Heart right ventricle (tissue), 16 donors: ENCODE data around the gene THAP7. TPM values are rescaled to one million over a fixed set of nuclear protein-coding genes. Genes with fewer than 3 reads are reported as not detected.

ENCODE experiments used
- ATAC-seq, 8 donors: fragments of 200-7000 bp; cut with Tn5 transposase; one replicate each; pipeline ENCODE4 v1.9.1; 2020; ENCODE audit warnings: mild to moderate bottlenecking in 8 of 8, moderate library complexity in 8 of 8, moderate number of reproducible peaks in 1 of 8
- DNase-seq, 2 donors: peaks; one replicate each; pipeline ENCODE4 v3.0.0-alpha.2; 2020
- H3K27ac ChIP-seq, 10 donors: fragments of 200-600 bp; sonication (generic) in 2 of 10; one replicate each; pipeline versions ENCODE4 v1.5.0 to v1.8.0; 2020 to 2022; ENCODE audit warnings: mild to moderate bottlenecking in 3 of 10
- H3K27me3 ChIP-seq, 7 donors: fragments of 200-600 bp; one replicate each; pipeline ENCODE4 v1.8.0; 2021 to 2022; ENCODE audit warnings: mild to moderate bottlenecking in 2 of 7
- H3K36me3 ChIP-seq, 9 donors: fragments of 200-600 bp; sonication (generic) in 1 of 9; one replicate each; pipeline versions ENCODE4 v1.5.0 to v1.8.0; 2020 to 2022; ENCODE audit warnings: mild to moderate bottlenecking in 2 of 9
- H3K4me1 ChIP-seq, 9 donors: fragments of 200-600 bp; sonication (generic) in 1 of 9; one replicate each; pipeline versions ENCODE4 v1.5.0 to v1.8.0; 2020 to 2022; ENCODE audit warnings: mild to moderate bottlenecking in 4 of 9
- H3K4me3 ChIP-seq, 10 donors: fragments of 200-600 bp; sonication (generic) in 2 of 10; one replicate each; pipeline versions ENCODE4 v1.5.0 to v1.8.0; 2020 to 2022; ENCODE audit warnings: mild to moderate bottlenecking in 7 of 10, moderate library complexity in 2 of 10
- H3K9me3 ChIP-seq, 11 donors: fragments of 200-600 bp in 10 of 11; sonication (generic) in 2 of 11; one replicate each; pipeline versions ENCODE4 v1.5.0 to v1.8.0; 2013 to 2022; ENCODE audit warnings: mild to moderate bottlenecking in 2 of 11, control low read depth in 1 of 11, moderate library complexity in 1 of 11
- WGBS, 2 donors: extraction: QIAGEN DNeasy Blood & Tissue Kit; methylation state at CpG; one replicate each; pipeline ENCODE4 v1.1.7; 2013; ENCODE audit warnings: inconsistent platforms in 1 of 2; 5-methylcytosine and 5-hydroxymethylcytosine counted together
- intact Hi-C, 10 donors: fragments of 100-400 bp; cut with DNase I; formaldehyde crosslinking; loops; one replicate each; pipeline versions ENCODE4 v1.11.1 to v1.14.2; 2022
- microRNA-seq, 2 donors: library from miRNA; unstranded; fragments of <30 nt; microRNA quantifications; one replicate each; pipeline ENCODE4 v1.2.0, GENCODE V29; 2021
- polyA plus RNA-seq, 2 donors: library from polyadenylated mRNA; stranded (reverse); fragments of 200-250 nt; gene quantifications; one replicate each; pipeline ENCODE4 v1.2.3, GENCODE V29; 2013
- total RNA-seq, 10 donors: library from RNA; stranded (reverse); fragmentation: NEBNext Ultra II Directional in 3 of 10; extraction: Animal tissue kit (Norgen Biotek cat#: 25700) in 3 of 10; gene quantifications; one replicate each; pipeline versions ENCODE4 v1.2.1 to v1.2.4, GENCODE V29; 2021 to 2023
- TF ChIP-seq, protein P1 (sequence below), 9 donors: fragments of 200-600 bp; sonication (generic) in 2 of 9; IDR thresholded peaks; one replicate each; pipeline versions ENCODE4 v1.5.0 to v1.8.0; 2021 to 2022; ENCODE audit warnings: antibody characterized with exemption in 9 of 9, mild to moderate bottlenecking in 5 of 9, moderate library complexity in 1 of 9
- donor health status: Arrhythmogenic right ventricular cardiomyopathy.
- donor health status: ischemic (EF 13 %, LVEDD 7.1; RV severe dilation, severe dysfunction).
- donor health status: healthy with polysubstance abuse.
- donor health status: DM: no; HTN: yes; CAD: no.
- donor health status: DM: no; HTN: no; CAD: no.
- donor health status: ischemic (EF 25% LVEDD 6.9; RV normal size, moderate dysfunction).
- donor health status: ischemic (EF 25% LVEDD 5.7; RV mildly dilated, moderate dysfunction).
- donor health status: healthy.
- donor health status: DM: yes; HTN: yes; CAD: no.
- donor health status: Ischemic cardiomyopathy.
- donor health status: ischemic (EF 35%, LVEDD 5.7; RV mildly dilated, moderate dysfunction).
- donor health status: nonischemic (EF 11% LVEDD 7.7; RV severe dilation, severe dysfunction).
- donor health status: DM: yes; HTN: yes; CAD: no.
- donor health status: PGD.
- donor health status: ischemic (EF 29% LVEDD 5.4; RV normal size, mild dysfunction).
- donor health status: nonischemic (EF 23%, LVEDD 6.1; RV moderate dilation, normal function).

THAP7 gene
- total and polyA plus RNA-seq, 12 donors, result 15.5 to 54.9 (median 18.1) TPM

DNA sequence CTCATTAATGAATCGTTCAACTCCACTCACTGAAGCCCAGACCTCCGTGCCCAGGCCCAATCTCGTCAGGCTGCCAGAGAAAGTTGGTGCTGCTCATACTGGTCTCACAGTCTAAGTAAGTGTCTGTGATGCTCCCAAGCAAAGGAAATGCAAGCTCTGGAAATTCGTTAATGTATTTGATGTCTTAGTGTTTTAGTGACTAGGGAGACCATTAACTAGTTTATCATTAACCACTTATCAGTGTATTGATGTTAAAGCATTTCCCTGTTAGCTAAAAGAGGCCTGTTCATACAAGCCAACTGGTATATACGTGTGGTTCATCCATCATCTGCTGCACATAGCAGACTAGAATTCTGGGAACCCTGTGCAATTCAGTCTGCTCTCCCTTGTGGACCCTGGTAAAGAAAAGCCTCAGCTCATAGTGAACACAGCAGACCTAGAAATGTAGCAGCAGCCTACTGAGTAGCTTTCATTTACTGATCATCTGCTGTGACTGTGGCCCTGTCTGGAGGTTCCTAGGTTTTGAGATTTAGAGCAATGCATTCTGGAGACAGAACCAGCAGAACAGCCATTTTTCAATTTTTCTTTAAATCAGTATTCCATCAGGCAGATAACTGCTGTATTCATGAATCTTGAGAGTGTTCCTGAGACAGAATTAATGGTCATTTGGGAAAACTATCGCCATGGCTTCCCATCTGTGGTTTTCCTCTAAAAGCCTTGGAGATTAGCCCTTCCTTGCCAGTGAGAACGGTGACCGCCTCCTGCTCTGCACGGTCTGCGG, 50.6 kb downstream of the THAP7 start:
- WGBS, 2 donors, result 90 to 91% methylated on average over 10 of the region's 10 CpGs
- H3K4me3 ChIP-seq, result no peak overlapping the region
- H3K27me3 ChIP-seq, result no peaks in the 10 kb centered on the region
- H3K9me3 ChIP-seq, result no peaks in the 10 kb centered on the region
- DNase-seq (no peak), ATAC-seq (no peak)
- intact Hi-C loops, result no loop called here
- no peak overlapping the region for H3K27ac ChIP-seq
- H3K4me1 ChIP-seq, result peaks cover 0 to 19% (median 11%) of the 10 kb centered on the region in 9 donors
- peaks cover 0 to 59% (median 14%) of the 10 kb centered on the region in 9 donors for H3K36me3 ChIP-seq
- TF ChIP-seq, protein P1, sequence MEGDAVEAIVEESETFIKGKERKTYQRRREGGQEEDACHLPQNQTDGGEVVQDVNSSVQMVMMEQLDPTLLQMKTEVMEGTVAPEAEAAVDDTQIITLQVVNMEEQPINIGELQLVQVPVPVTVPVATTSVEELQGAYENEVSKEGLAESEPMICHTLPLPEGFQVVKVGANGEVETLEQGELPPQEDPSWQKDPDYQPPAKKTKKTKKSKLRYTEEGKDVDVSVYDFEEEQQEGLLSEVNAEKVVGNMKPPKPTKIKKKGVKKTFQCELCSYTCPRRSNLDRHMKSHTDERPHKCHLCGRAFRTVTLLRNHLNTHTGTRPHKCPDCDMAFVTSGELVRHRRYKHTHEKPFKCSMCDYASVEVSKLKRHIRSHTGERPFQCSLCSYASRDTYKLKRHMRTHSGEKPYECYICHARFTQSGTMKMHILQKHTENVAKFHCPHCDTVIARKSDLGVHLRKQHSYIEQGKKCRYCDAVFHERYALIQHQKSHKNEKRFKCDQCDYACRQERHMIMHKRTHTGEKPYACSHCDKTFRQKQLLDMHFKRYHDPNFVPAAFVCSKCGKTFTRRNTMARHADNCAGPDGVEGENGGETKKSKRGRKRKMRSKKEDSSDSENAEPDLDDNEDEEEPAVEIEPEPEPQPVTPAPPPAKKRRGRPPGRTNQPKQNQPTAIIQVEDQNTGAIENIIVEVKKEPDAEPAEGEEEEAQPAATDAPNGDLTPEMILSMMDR (IDR thresholded peaks at IDR 0.05), result no peak

DNA sequence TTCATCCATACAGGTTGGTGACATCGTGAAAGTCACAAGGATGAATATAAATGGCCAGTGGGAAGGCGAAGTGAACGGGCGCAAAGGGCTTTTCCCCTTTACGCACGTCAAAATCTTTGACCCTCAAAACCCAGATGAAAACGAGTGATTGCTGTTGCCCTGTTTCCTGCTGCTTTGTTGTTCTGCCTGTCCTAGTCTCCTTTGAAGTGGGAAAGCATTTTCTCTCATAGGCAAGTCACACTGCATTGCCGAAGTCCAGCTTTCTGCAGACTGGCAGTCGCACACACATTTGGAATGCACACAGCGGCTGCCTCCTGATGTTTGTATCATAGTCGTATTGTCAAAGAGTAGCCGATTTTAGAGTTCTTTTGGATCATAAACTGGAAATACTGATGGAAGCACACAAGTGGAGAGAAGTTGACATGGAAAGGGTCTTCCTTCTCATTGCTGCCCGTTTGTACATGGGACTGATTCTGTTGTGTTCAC, 52.2 kb downstream of the THAP7 start:
- Histone ChIP-seq H3K36me3 (peaks cover 0 to 59% (median 14%) of the 10 kb centered on the region in 9 donors), H3K4me1 (peaks cover 8 to 35% (median 26%) of the 10 kb centered on the region in 9 donors), H3K27me3 (no peaks in the 10 kb centered on the region), H3K4me3 (no peak overlapping the region), H3K27ac (no peak overlapping the region), H3K9me3 (no peaks in the 10 kb centered on the region)
- intact Hi-C loops, result loop anchor here in 1 of 10 donors (10.0 kb wide), 1 partner anchor 75 kb away; no protein-coding TSS in a partner anchor
- no peak for ATAC-seq
- TF ChIP-seq, protein P1 (IDR thresholded peaks at IDR 0.05), result no peak
- DNase-seq, result no peak
- WGBS, 2 donors, result 86 to 87% methylated on average over 13 of the region's 13 CpGs

Small RNA genes lying within 50 kb of the gene (microRNA-seq; reads per million reads assigned to microRNA genes)
- 0 reads per million in 2 donors for gene MIR649

Other genes starting within 250 kb of the THAP7 start
- gene SERPIND1, start 228.0 kb downstream of the THAP7 start, total RNA-seq, result under 1 TPM in 3 of 10 donors, not detected in 7; 0.09 to 0.26 (median 0.15) TPM
- under 1 TPM; 0.07 TPM for gene SERPIND1, start 228.0 kb downstream of the THAP7 start, polyA plus RNA-seq
- 10 to 100 TPM; 34.8 to 55.2 (median 40.8) TPM for gene PI4KA, start 143.3 kb downstream of the THAP7 start, total RNA-seq
- gene PI4KA, start 143.3 kb downstream of the THAP7 start, polyA plus RNA-seq, result 10 to 100 TPM; 32.3 to 39.3 TPM
- 10 to 100 TPM; 20.6 to 43.6 (median 26.8) TPM for gene SNAP29, start 143.1 kb downstream of the THAP7 start, total RNA-seq
- 10 to 100 TPM in 1 of 2 donors, 1 to 10 TPM in 1; 9.9 to 22.2 TPM for gene SNAP29, start 143.1 kb downstream of the THAP7 start, polyA plus RNA-seq
- 10 to 100 TPM; 43.3 to 76.9 (median 56.5) TPM for gene CRKL, start 84.7 kb downstream of the THAP7 start, total RNA-seq
- 10 to 100 TPM; 19.2 to 33.7 TPM for gene CRKL, start 84.7 kb downstream of the THAP7 start, polyA plus RNA-seq
- 1 to 10 TPM in 3 of 10 donors, under 1 TPM in 6, not detected in 1; 0.24 to 1.5 (median 0.50) TPM for gene AIFM3, start 34.9 kb downstream of the THAP7 start, total RNA-seq
- gene AIFM3, start 34.9 kb downstream of the THAP7 start, polyA plus RNA-seq, result 1 to 10 TPM in 1 of 2 donors, under 1 TPM in 1; 0.29 to 1.5 TPM
- 10 to 100 TPM; 14.7 to 32.5 (median 23.7) TPM for gene LZTR1, start 19.8 kb downstream of the THAP7 start, total RNA-seq
- gene LZTR1, start 19.8 kb downstream of the THAP7 start, polyA plus RNA-seq, result 10 to 100 TPM; 25.0 to 36.5 TPM
- 1 to 10 TPM in 9 of 10 donors, under 1 TPM in 1; 0.81 to 7.7 (median 3.9) TPM for gene P2RX6, start 13.0 kb upstream of the THAP7 start, total RNA-seq
- gene P2RX6, start 13.0 kb upstream of the THAP7 start, polyA plus RNA-seq, result under 1 TPM; 0.07 to 0.80 TPM
- under 1 TPM in 4 of 10 donors, not detected in 6; 0.14 to 0.78 (median 0.20) TPM for gene SLC7A4, start 30.4 kb upstream of the THAP7 start, total RNA-seq
- gene SLC7A4, start 30.4 kb upstream of the THAP7 start, polyA plus RNA-seq, result under 1 TPM in 1 of 2 donors, not detected in 1; 0.07 TPM
- gene LRRC74B, start 43.8 kb upstream of the THAP7 start, total RNA-seq, result not detected
- not detected for gene LRRC74B, start 43.8 kb upstream of the THAP7 start, polyA plus RNA-seq